Measurements from ENCODE around the gene TGM6.

- TF ChIP-seq CTCF (IDR thresholded peaks at IDR 0.05) (no peak), POLR2A (IDR thresholded peaks at IDR 0.05) (no peak)
Observed at GRCh38 chr20:2387180-2387577, 6.5 kb downstream of the TGM6 start.

Data from lower leg skin (tissue), 3 donors.